HL-60/S4 (cell line): ENCODE data around the gene GPATCH4.

Experiments
- in situ Hi-C: fragments of 300-500 bp; cut with MboI; formaldehyde crosslinking; loops from 2 replicates; pipeline ENCODE4 v1.14.3; 2022; ENCODE audit warnings: low sequenced_read_pairs

Gene GPATCH4

GRCh38 chr1:156551066-156551643 is 50.1 kb downstream of the GPATCH4 start:
- in situ Hi-C loops, result no loop called here

- in situ Hi-C loops, result no loop called here
Observed at GRCh38 chr1:156550346-156550745, 50.9 kb downstream of the GPATCH4 start.

- in situ Hi-C loops, result no loop called here
Observed at GRCh38 chr1:156549831-156550230, 51.4 kb downstream of the GPATCH4 start.

- in situ Hi-C loops, result no loop called here
Observed at GRCh38 chr1:156549390-156549789, 51.9 kb downstream of the GPATCH4 start.

- in situ Hi-C loops, result no loop called here
Observed at GRCh38 chr1:156547982-156548381, 53.3 kb downstream of the GPATCH4 start.

GRCh38 chr1:156547434-156547833 is 53.8 kb downstream of the GPATCH4 start:
- in situ Hi-C loops, result no loop called here

- in situ Hi-C loops, result no loop called here
Observed at GRCh38 chr1:156546267-156546666, 55.0 kb downstream of the GPATCH4 start.

GRCh38 chr1:156544592-156545102 is 56.6 kb downstream of the GPATCH4 start:
- in situ Hi-C loops, result no loop called here
